ENCODE measurements around the gene AMMECR1. TPM values are rescaled to one million over a fixed set of nuclear protein-coding genes. Genes with fewer than 3 reads are reported as not detected.
A peak's percentile ranks its signal among the peaks of the same experiment; 100 is the strongest.
"Not testable (repeated sequence)": the region's sequence is repeated elsewhere in the genome, so short reads cannot be mapped to it uniquely, and the experiment has no call there.

AMMECR1 gene
- total RNA-seq, 4 donors from 2014 or later, result 6.7 to 13.8 (median 8.9) TPM

GRCh38 chrX:110156167-110156754 lies 161.6 kb downstream of the AMMECR1 start:
- DNase-seq (ENCODE audit: low spot score), result no peak
- ATAC-seq (ENCODE audit: low FRiP score), result no peak
- no peak for TF ChIP-seq CTCF (IDR thresholded peaks at IDR 0.05)

- no peak for TF ChIP-seq CTCF (IDR thresholded peaks at IDR 0.05)
- no peak for DNase-seq (ENCODE audit: low spot score)
- no peak for ATAC-seq (ENCODE audit: low FRiP score)
Observed at GRCh38 chrX:110155759-110156158, 162.1 kb downstream of the AMMECR1 start.

- not testable (repeated sequence) for DNase-seq (ENCODE audit: low spot score); ATAC-seq (ENCODE audit: low FRiP score)
Observed at GRCh38 chrX:110154328-110154727, 163.6 kb downstream of the AMMECR1 start.

- ATAC-seq (ENCODE audit: low FRiP score), result no peak
- no peak for DNase-seq (ENCODE audit: low spot score)
- no peak for TF ChIP-seq CTCF (IDR thresholded peaks at IDR 0.05)
Observed at GRCh38 chrX:110153896-110154295, 164.0 kb downstream of the AMMECR1 start.

- TF ChIP-seq CTCF (IDR thresholded peaks at IDR 0.05), result no peak
- DNase-seq (ENCODE audit: low spot score), result no peak
- no peak for ATAC-seq (ENCODE audit: low FRiP score)
Observed at GRCh38 chrX:110153244-110153643, 164.6 kb downstream of the AMMECR1 start.

- DNase-seq (ENCODE audit: low spot score) (no peak), ATAC-seq (ENCODE audit: low FRiP score) (no peak)
- TF ChIP-seq CTCF (IDR thresholded peaks at IDR 0.05), result peak in 1 of 3 donors; percentile 7
Observed at GRCh38 chrX:110146521-110146920, 171.4 kb downstream of the AMMECR1 start.

GRCh38 chrX:110145854-110146253 lies 172.0 kb downstream of the AMMECR1 start:
- DNase-seq (ENCODE audit: low spot score) (no peak), ATAC-seq (ENCODE audit: low FRiP score) (no peak)
- TF ChIP-seq CTCF (IDR thresholded peaks at IDR 0.05), result no peak

Data from omental fat pad (tissue), 4 donors.